GM21529 (cell line): ENCODE results near the gene ST3GAL3.

Experiments used
- ATAC-seq: cut with Tn5 transposase; IDR thresholded peaks from one replicate; pipeline ENCODE4 v1.9.1; 2021; ENCODE audit not compliant: unreplicated experiment

Gene ST3GAL3

DNA sequence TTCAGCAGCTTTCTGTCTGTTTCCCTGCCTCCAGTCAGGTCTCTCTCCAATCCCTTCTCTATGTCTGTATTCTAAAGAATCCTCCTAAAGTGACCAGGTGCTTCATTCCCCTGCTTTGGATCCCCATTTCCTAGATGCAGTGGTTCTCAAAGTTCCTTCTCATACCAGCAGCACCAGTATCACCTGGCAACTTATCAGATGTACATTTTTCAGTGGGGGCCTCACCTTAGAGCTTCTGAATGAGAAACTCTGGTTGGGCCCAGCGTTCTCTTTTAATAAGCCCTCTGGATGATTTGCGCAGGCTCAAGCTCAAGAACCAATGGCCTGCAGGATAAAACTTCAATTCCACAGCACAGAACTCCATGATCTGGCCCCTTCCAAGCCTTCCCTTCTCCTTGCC, 200.9 kb downstream of the ST3GAL3 start:
- ATAC-seq: no peak

DNA sequence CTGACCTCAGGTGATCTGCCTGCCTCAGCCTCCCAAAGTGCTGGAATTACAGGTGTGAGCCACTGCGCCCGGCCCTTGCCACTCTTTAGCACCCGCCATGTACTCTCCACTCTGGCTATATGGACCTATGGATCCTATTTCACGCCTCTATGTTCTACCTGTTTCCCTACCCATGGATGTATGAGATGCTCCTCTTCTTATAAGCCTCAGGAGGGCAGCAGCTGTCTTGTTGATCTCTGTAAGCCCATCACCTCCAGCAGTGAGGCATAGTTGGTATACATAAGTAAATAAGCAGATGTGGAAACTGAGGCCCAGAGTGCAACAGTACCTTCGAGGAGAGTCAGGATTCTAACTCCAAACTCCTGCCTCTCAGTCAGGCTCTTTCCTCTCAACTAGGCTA, 201.5 kb downstream of the ST3GAL3 start:
- ATAC-seq: no peak

DNA sequence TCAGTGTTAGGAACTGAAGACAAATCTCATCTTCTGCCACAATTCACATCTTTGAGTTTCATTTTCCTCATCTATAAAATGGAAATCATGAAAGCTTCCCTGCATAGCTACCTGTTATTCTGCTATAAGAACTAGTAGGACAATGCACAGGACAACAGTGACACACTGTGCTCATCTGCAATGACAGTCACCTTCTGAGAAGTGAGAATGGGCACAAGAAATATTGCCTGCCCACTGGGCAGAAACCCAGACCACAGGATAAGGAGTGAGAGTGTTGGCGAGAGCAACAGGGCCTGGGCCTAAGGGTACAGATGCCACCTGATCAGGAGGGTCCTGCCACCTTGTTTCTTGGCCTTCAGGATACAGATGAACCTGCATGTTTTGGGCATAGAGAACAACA, 203.0 kb downstream of the ST3GAL3 start:
- no peak for ATAC-seq

DNA sequence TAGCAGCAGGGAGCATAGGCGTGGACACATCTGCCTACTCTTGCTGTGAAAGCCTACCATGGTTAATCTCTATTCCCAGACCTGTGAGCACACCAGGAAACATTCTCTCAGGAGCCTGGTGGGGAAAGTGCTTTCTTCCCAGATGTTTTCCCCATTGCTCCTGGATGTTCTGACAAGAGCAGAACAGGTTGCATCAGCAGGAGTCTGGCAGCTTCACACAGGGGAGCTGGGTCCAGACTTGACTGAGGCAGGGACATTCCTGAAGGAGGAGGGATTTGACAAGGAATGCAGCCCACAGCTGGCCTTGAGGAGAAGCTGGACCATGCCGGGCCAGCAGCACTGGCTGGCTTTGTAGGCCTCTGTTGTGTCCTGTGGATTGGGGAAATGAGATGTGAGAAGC, 205.3 kb downstream of the ST3GAL3 start:
- ATAC-seq: no peak

DNA sequence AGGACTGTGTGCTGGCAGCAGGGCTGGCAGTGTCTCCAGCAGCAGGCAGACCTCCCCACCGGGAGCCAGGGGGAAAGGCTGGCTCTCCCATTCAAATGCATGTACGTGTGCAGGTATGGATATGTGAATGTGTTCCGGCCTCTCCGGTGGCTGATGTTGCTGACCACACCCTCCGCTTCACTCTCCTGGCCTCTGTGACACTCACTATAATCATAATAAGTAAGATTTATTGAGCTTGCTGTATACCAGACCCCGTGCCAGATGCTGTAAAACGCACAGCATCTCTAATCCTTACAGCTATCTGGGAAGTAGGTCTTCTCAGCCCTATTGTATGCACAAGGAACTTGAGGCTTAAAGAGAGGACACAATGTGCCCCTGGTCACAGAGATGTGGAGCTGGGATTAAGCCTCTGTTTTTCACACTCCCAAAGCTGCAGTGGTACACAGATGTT, 205.7 kb downstream of the ST3GAL3 start:
- ATAC-seq: no peak

DNA sequence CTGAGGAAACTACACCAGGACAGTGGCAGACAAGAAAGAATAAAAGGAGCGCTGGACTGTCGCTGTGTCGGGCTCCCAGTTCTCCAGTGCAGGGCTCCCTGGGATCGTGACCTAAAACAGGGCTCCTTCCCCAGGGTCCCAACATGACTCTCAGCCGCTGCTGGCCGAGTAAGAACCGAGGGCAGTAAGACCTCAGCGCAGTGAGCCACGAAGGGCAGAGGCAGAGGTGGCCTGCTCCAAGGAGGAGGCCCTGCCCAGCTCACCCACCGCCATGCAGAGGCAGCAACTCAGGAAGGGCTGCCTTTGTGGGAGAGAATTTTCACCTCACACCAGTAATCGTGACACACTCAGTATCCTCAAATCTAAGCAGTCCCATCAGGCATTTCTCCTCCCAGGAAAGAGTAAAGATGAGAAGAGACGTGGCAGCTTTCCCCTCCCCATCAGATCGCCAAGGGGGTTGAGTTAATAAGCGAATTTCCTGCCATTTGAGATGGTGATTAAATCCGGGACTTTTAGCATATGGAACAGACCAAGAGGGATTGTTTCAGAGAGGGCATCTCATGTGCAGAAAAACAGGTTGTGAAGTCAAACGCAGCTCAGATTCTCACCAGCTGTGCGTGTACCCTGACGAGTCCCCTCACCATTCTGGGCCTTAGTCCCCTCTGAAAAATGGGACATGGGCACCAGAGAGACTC, 206.5 kb downstream of the ST3GAL3 start:
- no peak for ATAC-seq

DNA sequence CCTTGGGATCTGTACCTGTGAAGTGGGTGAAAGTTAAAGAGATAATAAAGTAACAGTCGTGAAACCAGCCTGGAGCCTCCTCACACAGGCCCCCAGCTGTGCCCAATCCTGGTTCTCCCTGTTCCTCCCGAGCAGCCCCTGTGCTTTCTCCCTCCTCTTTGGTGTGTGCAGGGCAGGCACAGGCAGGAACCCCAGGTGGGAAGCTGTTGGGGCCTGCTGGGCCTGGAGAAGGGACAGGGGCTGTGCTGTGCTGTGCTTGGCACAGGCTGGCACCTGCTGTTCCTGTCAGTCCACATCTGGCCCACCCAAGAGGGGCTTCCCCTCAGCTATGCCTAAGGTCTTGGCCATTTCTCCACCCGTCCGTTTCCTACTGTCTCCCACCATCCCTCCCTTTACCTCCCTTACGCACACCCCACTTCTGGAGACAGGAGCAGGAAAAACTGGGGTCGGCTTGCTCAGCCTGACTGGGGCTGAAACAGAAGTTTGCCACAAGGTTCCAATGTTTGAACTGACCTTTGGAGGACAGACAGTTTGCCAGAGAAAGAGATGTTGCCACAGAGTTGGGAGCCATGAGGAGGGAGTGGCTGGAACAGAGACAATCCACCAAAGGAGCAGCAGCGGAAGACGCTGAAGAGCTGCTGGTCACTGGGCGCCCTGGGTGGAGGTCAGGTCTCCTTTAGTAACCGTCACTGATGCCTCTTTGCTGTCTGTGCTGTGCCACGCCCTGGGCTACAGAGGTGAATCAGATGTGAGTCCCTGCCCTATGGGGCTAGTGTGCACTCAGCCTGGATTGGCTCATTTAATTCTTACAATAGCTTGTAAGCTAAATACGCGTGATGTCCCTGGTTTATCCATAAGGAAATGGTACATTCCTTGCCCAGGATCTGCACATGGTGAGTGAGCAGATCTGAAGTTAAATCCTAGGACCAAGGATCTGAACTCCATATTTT, 207.5 kb downstream of the ST3GAL3 start:
- no peak for ATAC-seq

DNA sequence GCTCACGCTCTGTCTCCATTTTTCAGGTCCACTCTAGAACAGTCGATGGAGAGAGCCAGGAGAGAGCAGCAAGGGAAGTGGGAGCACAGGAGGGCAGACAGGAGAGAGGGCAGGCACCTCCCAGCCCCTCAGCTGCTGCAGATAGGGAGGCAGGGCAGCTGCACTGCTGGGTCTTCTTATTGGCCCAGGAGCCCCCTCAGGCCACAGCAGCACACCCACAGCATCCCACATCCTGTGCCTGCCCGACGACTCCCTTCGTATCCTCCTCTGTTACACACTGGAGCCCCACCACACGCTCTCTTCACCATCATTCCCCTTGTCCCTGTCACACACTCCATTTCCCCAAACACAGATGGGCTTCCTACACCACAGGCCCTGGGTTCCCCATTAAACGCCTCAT, 212.6 kb downstream of the ST3GAL3 start:
- no peak for ATAC-seq

DNA sequence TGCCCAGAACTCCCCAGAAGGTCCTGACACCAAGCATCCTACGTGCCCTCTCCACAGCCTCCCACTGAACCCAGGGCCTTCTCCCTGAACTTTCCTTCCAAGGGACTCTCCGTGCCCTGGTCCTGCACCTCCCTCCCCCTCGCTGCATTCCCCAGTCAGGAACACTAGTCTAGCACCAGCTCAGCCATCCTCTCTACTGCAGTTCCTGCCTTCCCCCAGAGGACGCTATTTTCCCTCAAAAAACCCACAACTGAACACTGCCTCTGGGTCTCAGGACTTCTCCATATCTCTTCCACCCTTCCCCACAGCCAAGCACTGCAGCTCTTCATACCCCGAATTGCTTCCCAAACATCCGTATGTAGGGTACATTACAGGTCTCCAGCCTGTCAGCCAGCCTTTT, 213.7 kb downstream of the ST3GAL3 start:
- ATAC-seq: no peak

DNA sequence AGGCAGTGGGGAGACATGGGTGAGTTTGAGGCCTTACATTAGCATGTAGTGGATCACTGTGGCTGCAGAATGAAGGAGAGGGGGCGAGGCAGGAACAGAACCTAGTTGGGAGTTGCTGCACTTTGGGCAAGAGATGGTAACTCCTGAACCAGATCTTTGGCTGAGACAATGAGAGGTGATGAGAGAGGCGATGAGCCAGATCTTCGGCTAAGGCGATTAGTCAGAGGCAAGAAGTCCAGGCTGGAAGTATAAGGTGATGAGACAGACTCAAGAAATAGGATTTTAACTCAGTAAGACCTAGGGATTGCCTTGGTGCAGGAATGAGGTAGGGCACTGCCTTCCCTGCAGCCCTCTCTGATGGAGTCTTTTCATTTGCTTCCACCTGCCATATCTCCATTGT, 217.2 kb downstream of the ST3GAL3 start:
- no peak for ATAC-seq

DNA sequence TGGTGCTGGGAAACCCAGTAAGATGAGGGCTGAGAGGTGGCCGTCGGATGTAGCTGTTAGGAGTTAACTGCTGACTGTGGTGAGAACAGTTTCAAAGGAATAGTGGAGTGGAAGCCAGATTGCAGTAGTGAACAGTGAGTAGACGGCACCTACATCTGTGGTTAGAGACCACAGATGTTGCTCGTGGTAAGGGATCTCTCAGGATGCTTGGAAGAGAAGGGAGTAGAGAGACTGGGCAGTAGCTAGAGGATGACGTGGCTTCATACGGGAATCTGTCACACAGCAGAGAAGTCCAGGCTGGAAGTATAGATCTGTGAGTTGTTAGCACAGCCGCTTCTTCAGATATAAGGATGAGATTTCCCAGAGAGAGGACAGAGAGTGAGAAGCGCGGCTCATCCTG, 218.5 kb downstream of the ST3GAL3 start:
- ATAC-seq: no peak

DNA sequence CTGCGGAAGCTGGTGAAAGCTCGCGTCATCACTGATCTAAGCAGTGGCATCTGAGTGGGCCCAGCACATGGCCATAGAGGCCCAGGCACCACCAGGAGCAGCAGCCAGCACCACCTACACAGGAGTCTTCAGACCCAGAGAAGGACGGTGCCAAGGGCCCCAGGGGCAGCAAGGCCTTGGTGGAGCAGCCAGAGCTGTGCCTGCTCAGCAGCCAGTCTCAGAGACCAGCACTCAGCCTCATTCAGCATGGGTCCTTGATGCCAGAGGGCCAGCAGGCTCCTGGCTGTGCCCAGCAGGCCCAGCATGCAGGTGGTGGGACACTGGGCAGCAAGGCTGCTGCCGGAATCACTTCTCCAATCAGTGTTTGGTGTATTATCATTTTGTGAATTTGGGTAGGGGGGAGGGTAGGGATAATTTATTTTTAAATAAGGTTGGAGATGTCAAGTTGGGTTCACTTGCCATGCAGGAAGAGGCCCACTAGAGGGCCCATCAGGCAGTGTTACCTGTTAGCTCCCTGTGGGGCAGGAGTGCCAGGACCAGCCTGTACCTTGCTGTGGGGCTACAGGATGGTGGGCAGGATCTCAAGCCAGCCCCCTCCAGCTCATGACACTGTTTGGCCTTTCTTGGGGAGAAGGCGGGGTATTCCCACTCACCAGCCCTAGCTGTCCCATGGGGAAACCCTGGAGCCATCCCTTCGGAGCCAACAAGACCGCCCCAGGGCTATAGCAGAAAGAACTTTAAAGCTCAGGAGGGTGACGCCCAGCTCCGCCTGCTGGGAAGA, 223.0 kb downstream of the ST3GAL3 start:
- ATAC-seq: no peak

DNA sequence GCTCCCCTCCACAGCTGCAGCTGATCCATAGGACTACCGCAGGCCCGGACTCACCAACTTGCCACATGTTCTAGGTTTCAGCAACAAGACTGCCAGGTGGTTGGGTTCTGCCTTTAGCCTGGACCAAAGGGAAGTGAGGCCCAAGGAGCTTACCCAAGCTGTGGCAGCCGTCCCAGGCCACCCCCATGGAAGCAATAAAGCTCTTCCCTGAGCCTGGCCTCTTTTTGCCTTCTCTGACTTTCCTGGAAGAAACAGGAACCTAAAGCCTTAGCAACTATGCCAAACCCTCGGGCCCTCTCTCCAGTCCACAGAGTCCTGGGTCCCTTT, 223.6 kb downstream of the ST3GAL3 start:
- ATAC-seq: no peak

DNA sequence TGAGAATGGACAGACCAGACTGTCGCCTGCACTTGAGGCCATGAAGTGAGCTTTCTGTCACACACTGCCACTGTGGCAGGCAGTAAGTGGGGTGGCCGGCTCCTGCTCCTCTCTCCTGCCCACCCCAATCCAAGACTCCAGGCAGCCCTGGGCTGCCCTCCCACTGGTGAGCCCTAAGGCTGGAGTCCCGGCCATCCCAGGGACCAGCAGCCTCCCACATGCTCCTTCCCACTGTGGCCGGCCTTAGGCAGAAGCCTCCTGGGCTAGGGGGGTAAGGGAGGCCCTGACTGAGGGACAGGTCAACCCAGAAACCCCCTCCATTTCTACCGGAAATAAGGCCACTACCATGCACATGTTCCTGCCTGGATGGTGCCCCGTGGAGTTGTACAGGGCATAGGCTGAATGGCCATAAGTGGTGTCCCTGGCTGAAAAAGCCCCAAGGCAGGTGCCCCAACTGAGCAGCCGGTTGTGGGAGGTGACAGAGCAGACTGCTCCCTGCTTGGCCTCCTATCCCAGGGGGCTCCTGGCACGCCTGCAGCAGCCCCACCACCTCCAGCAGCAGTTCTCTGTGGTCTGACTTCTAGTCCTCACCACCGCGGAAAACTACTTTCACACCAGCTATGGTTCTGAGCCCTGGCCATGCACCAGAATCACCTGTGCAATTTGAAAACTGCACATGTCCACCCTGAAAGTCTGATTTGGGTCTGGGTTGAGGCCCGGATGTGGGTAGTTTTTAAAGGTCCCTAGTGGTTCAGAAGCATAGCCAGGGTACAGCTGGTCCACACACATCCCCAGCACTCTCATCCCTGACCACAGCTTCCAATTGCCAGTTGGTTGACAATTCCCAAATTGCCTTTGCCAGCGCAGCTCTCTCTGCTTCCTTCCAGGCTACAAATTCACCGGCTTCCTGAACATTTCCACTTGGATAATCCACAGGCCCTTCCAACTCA, 224.7 kb downstream of the ST3GAL3 start:
- ATAC-seq: no peak

DNA sequence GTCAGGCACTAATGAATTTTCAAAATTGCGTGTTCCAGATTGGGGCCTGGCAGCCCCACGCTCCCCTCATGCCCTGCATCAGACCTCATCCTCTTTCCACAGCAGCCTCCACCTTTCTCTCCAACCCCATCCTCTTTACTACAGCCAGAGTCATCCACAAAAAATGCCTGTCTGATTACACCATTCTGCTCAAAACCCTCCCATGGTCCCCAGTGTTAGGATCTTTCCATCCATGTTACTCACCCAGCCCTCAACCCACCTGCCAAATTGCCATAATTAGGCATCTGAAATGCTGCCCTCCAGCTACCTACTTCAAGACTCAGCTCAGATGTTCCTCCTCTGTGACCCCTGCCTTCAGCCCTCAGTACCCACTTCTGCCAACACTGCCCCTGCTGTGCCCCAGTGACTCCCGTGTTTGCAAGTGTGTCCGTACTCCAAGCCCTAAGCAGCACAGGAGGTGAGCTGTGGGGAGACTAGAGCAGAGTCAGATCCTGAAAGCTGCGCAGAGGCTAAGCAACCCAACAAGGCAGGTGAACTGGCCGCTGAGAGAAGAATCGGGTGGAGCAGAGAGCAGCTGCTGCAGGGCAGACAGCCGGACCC, 225.6 kb downstream of the ST3GAL3 start:
- ATAC-seq: no peak

DNA sequence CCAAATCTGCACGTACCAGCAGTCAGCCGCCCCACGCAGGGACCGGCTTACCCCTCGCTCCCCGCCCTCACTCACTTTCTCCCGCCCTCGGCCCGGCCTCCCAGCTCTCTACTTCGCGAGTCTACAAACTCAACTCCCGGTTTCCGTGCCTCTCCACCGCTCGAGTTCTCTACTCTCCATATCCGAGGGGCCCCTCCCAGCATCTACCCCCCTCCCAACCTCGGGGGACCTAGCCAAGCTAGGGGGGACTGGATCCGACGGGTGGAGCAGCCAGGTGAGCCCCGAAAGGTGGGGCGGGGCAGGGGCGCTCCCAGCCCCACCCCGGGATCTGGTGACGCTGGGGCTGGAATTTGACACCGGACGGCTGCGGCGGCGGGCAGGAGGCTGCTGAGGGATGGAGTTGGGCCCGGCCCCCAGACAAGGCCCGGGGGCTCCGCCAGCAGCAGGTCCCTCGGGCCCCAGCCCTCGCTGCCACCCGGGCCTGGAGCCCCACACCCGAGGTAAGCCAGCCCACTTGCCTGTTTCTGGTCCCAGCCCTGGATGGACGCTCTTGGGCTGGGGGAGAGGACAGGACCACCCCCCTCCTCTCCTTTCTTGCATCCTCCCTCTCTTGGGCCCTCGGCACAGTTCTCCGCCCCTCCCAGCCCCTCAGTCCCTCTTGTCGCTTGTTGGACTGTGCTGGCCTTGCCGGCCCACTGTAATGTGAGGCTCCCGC, 226.2 kb downstream of the ST3GAL3 start, which contains the start of gene ARTN:
Gene ARTN, plus strand, starts transcription at position 416 of the 715 bp plus-strand sequence. CDS start 1,856 bp downstream, outside the sequence.
- no peak for ATAC-seq

DNA sequence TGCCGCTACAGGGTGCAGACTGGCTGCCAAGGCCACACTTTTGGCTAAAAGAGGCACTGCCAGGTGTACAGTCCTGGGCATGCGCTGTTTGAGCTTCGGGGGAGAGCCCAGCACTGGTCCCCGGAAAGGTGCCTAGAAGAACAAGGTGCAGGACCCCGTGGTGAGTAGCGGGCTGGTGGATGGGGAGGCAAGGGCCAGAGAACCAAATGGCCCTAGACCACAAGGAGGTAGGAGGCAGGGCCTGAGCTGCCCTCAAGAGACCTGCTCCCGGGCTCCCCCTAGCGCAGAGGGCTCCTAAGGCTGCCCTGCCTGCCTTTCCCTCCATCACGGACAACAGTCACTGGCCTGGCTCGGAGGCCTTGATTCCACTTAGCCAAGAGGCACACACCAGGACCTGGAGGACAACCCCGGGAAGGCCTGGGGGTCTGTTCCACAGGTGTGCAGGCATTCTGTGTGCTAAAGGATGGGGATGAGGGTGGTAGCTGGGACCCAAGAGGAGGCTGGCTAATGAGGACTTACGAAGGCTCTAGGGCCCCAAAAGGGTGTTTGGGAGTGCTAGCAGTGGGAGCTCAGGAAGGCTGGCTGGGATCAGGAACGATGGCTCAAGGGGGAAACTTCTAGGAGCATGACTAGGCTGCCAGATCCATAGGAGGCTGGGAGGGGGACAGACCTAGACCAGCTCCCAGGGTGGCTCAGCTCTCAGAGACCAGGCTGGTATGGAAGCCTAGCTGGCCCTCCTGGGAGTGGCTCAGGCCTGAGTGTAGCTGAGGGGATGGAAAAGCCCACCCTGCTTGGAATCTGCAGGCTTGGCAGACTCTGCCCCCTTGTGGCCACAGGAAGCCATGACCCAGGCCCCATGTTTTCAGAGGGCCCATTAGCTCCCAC, 227.0 kb downstream of the ST3GAL3 start:
- ATAC-seq: no peak

DNA sequence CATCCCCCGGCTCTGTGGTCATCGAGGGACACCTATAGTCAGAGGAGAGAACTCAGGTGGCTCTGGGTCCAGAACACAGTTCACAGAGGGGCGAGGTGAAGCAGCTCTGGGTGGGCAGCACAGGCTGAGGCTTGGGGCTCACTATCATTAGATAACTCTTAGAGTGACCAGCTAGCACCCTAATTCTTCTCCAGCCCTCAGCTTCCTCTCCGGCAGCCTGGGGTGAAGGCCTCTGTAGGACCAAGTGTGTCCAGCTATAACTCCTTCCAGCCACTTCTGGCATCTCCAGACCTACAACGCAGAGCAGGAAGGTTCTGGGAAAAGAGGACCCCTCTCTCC, 227.6 kb downstream of the ST3GAL3 start:
- no peak for ATAC-seq
